Peyer's patch (tissue), 4 donors: ENCODE data around the gene PGLYRP1.

Experiments
- CTCF ChIP-seq, 6 experiments: fragments of 450-650 bp in 4 of 6; fragments of 200-600 bp in 2 of 6; sonication (generic) in 1 of 6; IDR thresholded peaks; one replicate each; pipeline ENCODE4 v1.5.1; 2017 to 2019; ENCODE audit warnings: antibody characterized with exemption in 6 of 6, mild to moderate bottlenecking in 3 of 6, moderate library complexity in 1 of 6
- POLR2A ChIP-seq, 2 donors: fragments of 450-650 bp; IDR thresholded peaks; one replicate each; pipeline ENCODE4 v1.5.1; 2017; ENCODE audit warnings: antibody characterized with exemption in 2 of 2, mild to moderate bottlenecking in 2 of 2, moderate library complexity in 2 of 2

DNA sequence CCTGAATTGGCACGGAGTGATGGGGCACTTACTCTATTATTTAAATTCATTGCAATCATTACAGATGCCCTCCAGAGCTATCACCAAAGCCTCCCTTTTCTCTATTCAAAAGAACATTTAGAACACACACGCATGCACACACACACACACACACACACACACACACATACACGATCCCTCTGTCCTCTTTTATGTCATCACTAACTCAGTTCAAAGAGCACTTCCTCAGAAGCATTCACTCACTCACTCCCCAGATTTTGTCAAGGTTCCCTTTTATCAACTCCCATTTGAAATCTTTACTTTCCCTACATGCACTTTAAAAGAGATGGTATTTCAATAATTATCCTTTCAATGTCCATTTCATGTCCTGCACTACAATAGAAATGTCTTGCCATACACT, 40.3 kb upstream of the PGLYRP1 start:
- no peak for TF ChIP-seq POLR2A (IDR thresholded peaks at IDR 0.05)
- TF ChIP-seq CTCF (IDR thresholded peaks at IDR 0.05): no peak
